IPS-15b (cell line): ENCODE measurements around the gene IL1RN.

Experiments
- H3K27me3 ChIP-seq: one replicate; pipeline ENCODE4 v1.6.1; 2013; ENCODE audit warnings: low read length; ENCODE audit not compliant: control insufficient read depth, insufficient read depth
- H3K36me3 ChIP-seq: one replicate; pipeline ENCODE4 v1.6.1; 2013; ENCODE audit warnings: low read length; ENCODE audit not compliant: control insufficient read depth, insufficient read depth
- H3K4me1 ChIP-seq: one replicate; pipeline ENCODE4 v1.6.1; 2013; ENCODE audit warnings: mild to moderate bottlenecking, low read length; ENCODE audit not compliant: control insufficient read depth, insufficient read depth
- H3K4me3 ChIP-seq: one replicate; pipeline ENCODE4 v1.5.1; 2013; ENCODE audit warnings: low read depth, low read length
- H3K9ac ChIP-seq: one replicate; pipeline ENCODE4 v1.6.1; 2013; ENCODE audit warnings: low read depth, mild to moderate bottlenecking, low read length
- H3K9me3 ChIP-seq: one replicate; pipeline ENCODE4 v1.6.1; 2013; ENCODE audit warnings: mild to moderate bottlenecking, low read length; ENCODE audit not compliant: control insufficient read depth, insufficient read depth

Gene IL1RN

GRCh38 chr2:113134717-113135116, 7.3 kb downstream of the IL1RN start:
- H3K9ac ChIP-seq, result no peak overlapping the region
- no peaks in the 10 kb centered on the region for H3K9me3 ChIP-seq
- no peak overlapping the region for H3K4me3 ChIP-seq
- H3K36me3 ChIP-seq, result no peaks in the 10 kb centered on the region
- no peaks in the 10 kb centered on the region for H3K4me1 ChIP-seq
- H3K27me3 ChIP-seq, result no peaks in the 10 kb centered on the region

- H3K27me3 ChIP-seq, result no peaks in the 10 kb centered on the region
- no peaks in the 10 kb centered on the region for H3K9me3 ChIP-seq
- no peak overlapping the region for H3K9ac ChIP-seq
- no peaks in the 10 kb centered on the region for H3K4me1 ChIP-seq
- H3K4me3 ChIP-seq, result no peak overlapping the region
- H3K36me3 ChIP-seq, result no peaks in the 10 kb centered on the region
Measured at GRCh38 chr2:113135317-113135716, 7.9 kb downstream of the IL1RN start.

- no peaks in the 10 kb centered on the region for H3K27me3 ChIP-seq
- no peaks in the 10 kb centered on the region for H3K4me1 ChIP-seq
Measured at GRCh38 chr2:113136828-113137775, 9.7 kb downstream of the IL1RN start.

GRCh38 chr2:113137827-113138226, 10.4 kb downstream of the IL1RN start:
- H3K36me3 ChIP-seq, result no peaks in the 10 kb centered on the region
- H3K4me3 ChIP-seq, result no peak overlapping the region
- no peak overlapping the region for H3K9ac ChIP-seq
- no peaks in the 10 kb centered on the region for H3K4me1 ChIP-seq
- no peaks in the 10 kb centered on the region for H3K9me3 ChIP-seq
- no peaks in the 10 kb centered on the region for H3K27me3 ChIP-seq

More at GRCh38 chr2:113136828-113137775, 9.7 kb downstream of the IL1RN start:
- Histone ChIP-seq H3K36me3 (no peaks in the 10 kb centered on the region), H3K9me3 (no peaks in the 10 kb centered on the region), H3K9ac (no peak overlapping the region), H3K4me3 (no peak overlapping the region)

GRCh38 chr2:113138428-113139322, 11.3 kb downstream of the IL1RN start:
- Histone ChIP-seq H3K27me3 (no peaks in the 10 kb centered on the region), H3K4me1 (no peaks in the 10 kb centered on the region), H3K9me3 (no peaks in the 10 kb centered on the region), H3K9ac (no peak overlapping the region), H3K36me3 (no peaks in the 10 kb centered on the region), H3K4me3 (no peak overlapping the region)

- H3K9me3 ChIP-seq, result no peaks in the 10 kb centered on the region
- no peaks in the 10 kb centered on the region for H3K27me3 ChIP-seq
Measured at GRCh38 chr2:113141451-113141850, 14.1 kb downstream of the IL1RN start.

DNA sequence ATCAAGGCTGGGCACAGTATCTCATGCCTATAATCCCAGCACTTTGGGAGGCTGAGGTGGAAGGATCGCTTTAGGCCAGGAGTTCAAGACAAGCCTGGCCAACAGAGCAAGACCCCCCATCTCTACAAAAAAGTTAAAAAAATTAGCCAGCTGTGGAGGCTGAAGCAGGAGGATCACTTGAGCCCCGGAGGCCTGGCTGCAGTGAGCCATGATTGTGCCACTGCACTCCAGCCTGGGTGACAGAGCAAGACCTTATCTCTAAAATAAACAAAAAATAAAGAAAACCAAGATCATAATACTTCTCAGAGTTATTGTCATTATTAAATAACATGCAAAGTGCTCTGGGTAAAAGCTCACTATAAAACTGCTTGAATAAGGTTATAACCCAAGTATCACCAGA, 14.9 kb downstream of the IL1RN start:
- Histone ChIP-seq H3K4me3 (no peak overlapping the region), H3K9ac (no peak overlapping the region), H3K27me3 (no peaks in the 10 kb centered on the region), H3K9me3 (no peaks in the 10 kb centered on the region), H3K4me1 (no peaks in the 10 kb centered on the region), H3K36me3 (no peaks in the 10 kb centered on the region)

More at GRCh38 chr2:113141451-113141850, 14.1 kb downstream of the IL1RN start:
- no peak overlapping the region for H3K4me3 ChIP-seq
- no peak overlapping the region for H3K9ac ChIP-seq
- no peaks in the 10 kb centered on the region for H3K36me3 ChIP-seq
- H3K4me1 ChIP-seq, result no peaks in the 10 kb centered on the region

GRCh38 chr2:113144259-113144658, 16.9 kb downstream of the IL1RN start:
- Histone ChIP-seq H3K36me3 (no peaks in the 10 kb centered on the region), H3K27me3 (no peaks in the 10 kb centered on the region), H3K4me1 (no peaks in the 10 kb centered on the region), H3K9me3 (no peaks in the 10 kb centered on the region), H3K9ac (no peak overlapping the region), H3K4me3 (no peak overlapping the region)

DNA sequence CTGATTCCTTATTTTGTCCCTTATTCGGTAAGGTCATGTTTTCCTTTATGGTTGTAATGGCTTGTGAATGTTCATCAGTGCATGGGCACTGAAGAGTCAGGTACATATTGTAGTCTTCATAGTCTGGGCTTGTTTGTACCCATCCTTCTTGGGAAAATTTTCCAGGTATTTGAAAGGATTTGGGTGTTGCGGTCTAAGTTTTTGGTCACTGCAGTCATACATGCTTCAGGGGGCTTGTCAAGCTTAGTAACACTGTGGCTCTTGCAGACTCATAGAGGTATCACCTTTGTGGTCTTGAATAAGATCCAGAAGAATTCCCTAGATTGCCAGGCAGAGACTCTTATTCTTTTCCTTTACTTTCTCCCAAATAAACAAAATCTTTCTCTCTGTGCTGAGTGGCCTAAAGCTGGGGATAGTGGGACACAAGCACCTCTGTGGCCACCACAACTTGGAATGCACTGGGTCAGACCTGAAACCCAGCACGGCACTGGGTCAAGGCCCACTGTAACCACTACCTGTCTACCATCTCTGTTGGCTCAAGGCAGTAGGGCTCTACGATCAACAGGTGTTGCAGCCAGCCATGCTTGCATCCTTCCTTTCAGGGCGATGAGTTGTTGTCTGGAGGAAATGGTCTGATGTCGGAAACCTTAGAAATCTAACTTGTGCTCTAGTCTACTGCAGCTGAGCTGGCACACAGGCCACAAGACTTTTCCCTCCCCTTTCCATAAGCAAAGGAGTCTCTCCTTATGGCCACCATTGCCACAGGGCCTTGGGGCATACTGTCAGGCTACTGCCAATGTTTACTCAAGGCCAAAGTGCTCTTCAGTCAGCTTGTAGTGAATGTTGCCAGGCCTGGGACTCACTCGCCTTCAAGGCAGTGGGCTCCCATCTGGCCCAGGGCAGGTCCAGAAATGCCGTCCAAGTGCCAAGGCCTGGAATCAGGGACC, 21.5 kb downstream of the IL1RN start:
- Histone ChIP-seq H3K4me3 (no peak overlapping the region), H3K9me3 (no peaks in the 10 kb centered on the region), H3K36me3 (no peaks in the 10 kb centered on the region)

DNA sequence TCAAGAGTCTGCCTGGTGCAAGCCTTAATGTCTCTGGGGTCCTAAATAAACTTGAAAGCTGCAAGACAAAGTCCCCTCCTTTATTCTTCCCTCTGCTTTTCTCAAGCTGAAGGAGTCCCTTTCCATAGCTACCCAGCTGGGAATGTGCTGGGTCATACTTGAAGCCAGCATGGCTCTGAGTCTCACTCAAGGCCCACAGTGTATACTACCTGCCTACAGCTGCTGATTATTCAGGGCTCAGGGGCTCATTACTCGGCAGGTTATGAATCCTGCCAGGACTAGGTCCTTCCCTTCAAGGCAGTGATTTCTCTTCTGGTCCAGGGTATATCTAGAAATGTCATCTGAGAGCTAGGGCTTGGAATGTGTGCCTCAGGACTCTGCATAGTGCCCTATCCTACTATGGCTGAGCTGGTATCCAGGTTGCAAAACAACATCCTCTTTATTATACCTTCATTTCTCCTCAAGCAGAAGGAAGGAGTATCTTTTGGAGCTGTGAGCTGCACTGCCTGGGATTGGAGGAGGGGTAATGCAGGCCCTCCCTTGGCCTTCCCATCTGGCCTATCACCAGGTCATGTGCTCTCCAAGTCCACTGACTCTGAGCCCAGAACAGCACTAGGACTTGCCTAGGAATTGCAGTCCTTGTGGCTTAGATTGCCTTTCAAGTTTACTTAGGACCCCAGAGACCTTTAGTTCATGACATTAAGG, 22.3 kb downstream of the IL1RN start:
- H3K9ac ChIP-seq, result no peak overlapping the region
- H3K9me3 ChIP-seq, result no peaks in the 10 kb centered on the region
- H3K27me3 ChIP-seq, result peaks cover 3% of the 10 kb centered on the region
- no peak overlapping the region for H3K4me3 ChIP-seq
- no peaks in the 10 kb centered on the region for H3K4me1 ChIP-seq
- H3K36me3 ChIP-seq, result no peaks in the 10 kb centered on the region

More for the DNA sequence above, 21.5 kb downstream of the IL1RN start:
- Histone ChIP-seq H3K27me3 (peaks cover 2% of the 10 kb centered on the region), H3K4me1 (no peaks in the 10 kb centered on the region), H3K9ac (no peak overlapping the region)
